Measurements from ENCODE around the gene POU6F2. TPM values are rescaled to one million over a fixed set of nuclear protein-coding genes. Genes with fewer than 3 reads are reported as not detected.

POU6F2 gene
- total RNA-seq, 2 donors from 2014 or later, result 5.2 to 6.3 TPM

GRCh38 chr7:39248041-39248691 lies 270.5 kb downstream of the POU6F2 start:
- Histone ChIP-seq H3K4me3 (no peak overlapping the region), H3K27me3 (no peaks in the 10 kb centered on the region), H3K4me1 (no peaks in the 10 kb centered on the region), H3K36me3 (replicated peaks in 1 of 2; ENCODE audit: insufficient read depth in 1 of 2, low read depth in 2 of 2) (no peaks in the 10 kb centered on the region), H3K9me3 (no peaks in the 10 kb centered on the region), H3K27ac (no peak overlapping the region)
- WGBS, 2 donors, result 64 to 67% methylated on average over 4 of the region's 4 CpGs
- intact Hi-C loops (cut with DNase I), result no loop called here
- TF ChIP-seq CTCF (IDR thresholded peaks at IDR 0.05) (no peak), POLR2A (IDR thresholded peaks at IDR 0.05) (no peak)
- DNase-seq (no peak), ATAC-seq (no peak)

GRCh38 chr7:39248692-39249090 lies 271.0 kb downstream of the POU6F2 start:
- Histone ChIP-seq H3K4me3 (no peak overlapping the region), H3K27me3 (no peaks in the 10 kb centered on the region), H3K27ac (no peak overlapping the region), H3K36me3 (replicated peaks in 1 of 2; ENCODE audit: insufficient read depth in 1 of 2, low read depth in 2 of 2) (no peaks in the 10 kb centered on the region), H3K4me1 (no peaks in the 10 kb centered on the region), H3K9me3 (no peaks in the 10 kb centered on the region)
- ATAC-seq, result no peak
- intact Hi-C loops (cut with DNase I), result no loop called here
- WGBS, 2 donors, result 46 to 74% methylated on average over 3 of the region's 3 CpGs
- no peak for DNase-seq
- TF ChIP-seq CTCF (IDR thresholded peaks at IDR 0.05), result no peak
- TF ChIP-seq POLR2A (IDR thresholded peaks at IDR 0.05), result no peak

DNA sequence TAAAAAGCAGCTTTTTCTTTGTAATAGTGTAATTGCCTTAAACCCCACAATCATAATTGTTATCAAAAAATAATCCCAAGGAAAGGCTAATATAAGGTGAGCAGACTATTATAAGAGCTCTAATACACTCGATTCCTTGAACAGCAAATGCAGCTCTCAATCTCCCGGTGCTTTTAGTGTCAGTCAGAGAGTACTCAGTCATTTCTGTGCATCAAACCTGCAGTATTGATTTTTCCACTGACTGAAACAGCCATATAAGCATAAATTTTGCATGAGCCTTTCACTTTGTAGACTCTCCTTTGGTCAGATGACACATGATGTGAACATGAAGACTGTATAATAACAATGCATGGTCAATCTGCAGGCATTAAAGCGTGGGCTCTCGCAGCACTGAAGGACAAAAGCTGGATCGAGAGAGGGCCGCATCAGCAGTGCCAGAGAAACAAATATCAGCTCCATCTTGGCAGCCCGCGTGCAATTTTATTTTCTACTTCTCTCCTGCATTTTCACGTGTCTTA lies 272.0 kb downstream of the POU6F2 start:
- no peak overlapping the region for H3K4me3 ChIP-seq
- TF ChIP-seq POLR2A (IDR thresholded peaks at IDR 0.05) (no peak), CTCF (IDR thresholded peaks at IDR 0.05) (no peak)

GRCh38 chr7:39252916-39253315 lies 275.2 kb downstream of the POU6F2 start:
- DNase-seq (no peak), ATAC-seq (no peak)
- no peak overlapping the region for H3K27ac ChIP-seq
- TF ChIP-seq CTCF (IDR thresholded peaks at IDR 0.05) (no peak), POLR2A (IDR thresholded peaks at IDR 0.05) (no peak)
- no peak overlapping the region for H3K4me3 ChIP-seq
- no peaks in the 10 kb centered on the region for H3K36me3 ChIP-seq (replicated peaks in 1 of 2; ENCODE audit: insufficient read depth in 1 of 2, low read depth in 2 of 2)
- no peaks in the 10 kb centered on the region for H3K4me1 ChIP-seq
- intact Hi-C loops (cut with DNase I), result no loop called here
- no peaks in the 10 kb centered on the region for H3K9me3 ChIP-seq
- WGBS, 2 donors, result 22 to 34% methylated on average over 4 of the region's 4 CpGs
- no peaks in the 10 kb centered on the region for H3K27me3 ChIP-seq

More for the DNA sequence above, 272.0 kb downstream of the POU6F2 start:
- Histone ChIP-seq H3K9me3 (no peaks in the 10 kb centered on the region), H3K27me3 (no peaks in the 10 kb centered on the region), H3K27ac (no peak overlapping the region), H3K36me3 (replicated peaks in 1 of 2; ENCODE audit: insufficient read depth in 1 of 2, low read depth in 2 of 2) (no peaks in the 10 kb centered on the region), H3K4me1 (no peaks in the 10 kb centered on the region)
- no peak for ATAC-seq
- intact Hi-C loops (cut with DNase I), result no loop called here
- no peak for DNase-seq
- 72 to 75% methylated on average over 9 of the region's 9 CpGs for WGBS, 2 donors

Data from body of pancreas (tissue), 4 donors.